Karpas-422 (cell line): ENCODE results near the gene GEMIN2. TPM values are rescaled to one million over a fixed set of nuclear protein-coding genes. Genes with fewer than 3 reads are reported as not detected.

Experiments used
- DNase-seq: peaks from one replicate; pipeline ENCODE4 v3.0.0-alpha.2; 2015
- H2AFZ ChIP-seq: fragments of 200-600 bp; sonication (generic); 2 replicates; pipeline ENCODE4 v1.6.1; 2014; ENCODE audit warnings: antibody characterized with exemption, low read length, mixed read lengths
- H3K27ac ChIP-seq: fragments of 200-600 bp; sonication (generic); 2 replicates; pipeline ENCODE4 v1.5.1; 2014; ENCODE audit warnings: mild to moderate bottlenecking, low read length, moderate library complexity
- H3K27me3 ChIP-seq: fragments of 200-600 bp; sonication (generic); 2 replicates; pipeline ENCODE4 v1.6.1; 2014; ENCODE audit warnings: low read length, mixed read lengths
- H3K36me3 ChIP-seq: fragments of 200-600 bp; sonication (generic); 2 replicates; pipeline ENCODE4 v1.6.1; 2014; ENCODE audit warnings: low read length, mixed read lengths; ENCODE audit not compliant: insufficient read depth
- H3K4me1 ChIP-seq: fragments of 200-600 bp; sonication (generic); 2 replicates; pipeline ENCODE4 v1.6.1; 2014; ENCODE audit warnings: mild to moderate bottlenecking, low read length, mixed read lengths
- H3K4me2 ChIP-seq: fragments of 200-600 bp; sonication (generic); 2 replicates; pipeline ENCODE4 v1.6.1; 2014; ENCODE audit warnings: low read length, low read depth, mild to moderate bottlenecking; ENCODE audit not compliant: poor library complexity, severe bottlenecking
- H3K4me3 ChIP-seq: fragments of 200-600 bp; sonication (generic); 2 replicates; pipeline ENCODE4 v1.5.1; 2014; ENCODE audit warnings: mild to moderate bottlenecking, antibody characterized with exemption, low read length, mixed read lengths
- H3K79me2 ChIP-seq: fragments of 200-600 bp; sonication (generic); 2 replicates; pipeline ENCODE4 v1.6.1; 2014; ENCODE audit warnings: mild to moderate bottlenecking, low read length, mixed read lengths
- H3K9ac ChIP-seq: fragments of 200-600 bp; sonication (generic); 2 replicates; pipeline ENCODE4 v1.6.0; 2014; ENCODE audit warnings: low read length
- H3K9me2 ChIP-seq: fragments of 200-600 bp; sonication (generic), shearing (Covaris generic); replicated peaks from 2 replicates; pipeline ENCODE4 v1.6.0; 2014; ENCODE audit warnings: mild to moderate bottlenecking, low read length, moderate library complexity; ENCODE audit not compliant: insufficient read depth
- H3K9me3 ChIP-seq: fragments of 300-700, 200-600 bp; sonication (generic); 2 replicates; pipeline ENCODE4 v1.6.1; 2014; ENCODE audit warnings: low read length, mixed read lengths
- H4K20me1 ChIP-seq: fragments of 200-600 bp; sonication (generic); 2 replicates; pipeline ENCODE4 v1.6.1; 2014; ENCODE audit warnings: mild to moderate bottlenecking, antibody characterized with exemption, low read length, low read depth; ENCODE audit not compliant: insufficient read depth
- total RNA-seq: library from RNA; depleted of rRNA; stranded (reverse); fragments of >200 nt; shearing (Covaris generic); gene quantifications from 2 replicates; pipeline ENCODE4 v1.2.3, GENCODE V29; 2014; ENCODE audit warnings: low replicate concordance

The GEMIN2 gene
- total RNA-seq, 1 experiment from 2014 or later, result 73.2 TPM

GRCh38 chr14:39176263-39177167 lies 62.4 kb downstream of the GEMIN2 start:
- Histone ChIP-seq H3K4me3 (peak overlapping the region; percentile 76), H3K79me2 (peaks cover 31% of the 10 kb centered on the region), H3K4me1 (peaks cover 34% of the 10 kb centered on the region), H3K9ac (peak overlapping the region; percentile 97), H3K9me2 (no peaks in the 10 kb centered on the region), H2AFZ (no peak overlapping the region), H3K36me3 (peaks cover 55% of the 10 kb centered on the region), H3K4me2 (peak overlapping the region; percentile 93), H3K27ac (peak overlapping the region; percentile 75), H3K9me3 (no peaks in the 10 kb centered on the region), H4K20me1 (peaks cover 29% of the 10 kb centered on the region; the same call in 1 of the 2 replicates), H3K27me3 (no peaks in the 10 kb centered on the region)
- no peak for DNase-seq

GRCh38 chr14:39177168-39177545 lies 63.0 kb downstream of the GEMIN2 start:
- no peak overlapping the region for H3K27ac ChIP-seq
- peaks cover 34% of the 10 kb centered on the region; the same call in 1 of the 2 replicates for H4K20me1 ChIP-seq
- peaks cover 30% of the 10 kb centered on the region for H3K4me1 ChIP-seq
- peaks cover 61% of the 10 kb centered on the region for H3K36me3 ChIP-seq
- no peak overlapping the region for H3K9ac ChIP-seq
- peak overlapping the region; percentile 93 for H3K4me2 ChIP-seq
- H2AFZ ChIP-seq, result no peak overlapping the region
- no peaks in the 10 kb centered on the region for H3K9me3 ChIP-seq
- DNase-seq, result no peak
- peaks cover 31% of the 10 kb centered on the region for H3K79me2 ChIP-seq
- H3K4me3 ChIP-seq, result no peak overlapping the region
- no peaks in the 10 kb centered on the region for H3K9me2 ChIP-seq
- H3K27me3 ChIP-seq, result no peaks in the 10 kb centered on the region

- DNase-seq, result no peak
- H4K20me1 ChIP-seq, result peaks cover 45% of the 10 kb centered on the region; the same call in 1 of the 2 replicates
- no peak overlapping the region for H3K4me2 ChIP-seq
- peaks cover 31% of the 10 kb centered on the region for H3K79me2 ChIP-seq
- H3K9ac ChIP-seq, result no peak overlapping the region
- peaks cover 21% of the 10 kb centered on the region for H3K4me1 ChIP-seq
- H2AFZ ChIP-seq, result no peak overlapping the region
- H3K4me3 ChIP-seq, result no peak overlapping the region
- no peaks in the 10 kb centered on the region for H3K27me3 ChIP-seq
- no peak overlapping the region for H3K27ac ChIP-seq
- peaks cover 80% of the 10 kb centered on the region for H3K36me3 ChIP-seq
- no peaks in the 10 kb centered on the region for H3K9me3 ChIP-seq
- no peaks in the 10 kb centered on the region for H3K9me2 ChIP-seq
Measured at GRCh38 chr14:39179042-39179441, 64.9 kb downstream of the GEMIN2 start.

GRCh38 chr14:39180553-39180952 lies 66.4 kb downstream of the GEMIN2 start:
- no peak overlapping the region for H3K4me2 ChIP-seq
- no peaks in the 10 kb centered on the region for H3K9me2 ChIP-seq
- no peak for DNase-seq
- H3K4me3 ChIP-seq, result no peak overlapping the region
- peaks cover 42% of the 10 kb centered on the region; the same call in 1 of the 2 replicates for H4K20me1 ChIP-seq
- H3K79me2 ChIP-seq, result peaks cover 26% of the 10 kb centered on the region
- no peaks in the 10 kb centered on the region for H3K27me3 ChIP-seq
- H3K9ac ChIP-seq, result no peak overlapping the region
- no peak overlapping the region for H2AFZ ChIP-seq
- no peak overlapping the region for H3K27ac ChIP-seq
- peaks cover 15% of the 10 kb centered on the region for H3K4me1 ChIP-seq
- H3K9me3 ChIP-seq, result no peaks in the 10 kb centered on the region
- H3K36me3 ChIP-seq, result peaks cover 84% of the 10 kb centered on the region

- Histone ChIP-seq H3K9ac (no peak overlapping the region), H3K79me2 (peaks cover 20% of the 10 kb centered on the region), H3K9me2 (no peaks in the 10 kb centered on the region), H3K4me1 (peaks cover 13% of the 10 kb centered on the region), H2AFZ (no peak overlapping the region), H3K9me3 (no peaks in the 10 kb centered on the region), H4K20me1 (peaks cover 36% of the 10 kb centered on the region; the same call in 1 of the 2 replicates), H3K27ac (no peak overlapping the region), H3K4me2 (no peak overlapping the region), H3K27me3 (no peaks in the 10 kb centered on the region), H3K4me3 (no peak overlapping the region), H3K36me3 (peaks cover 80% of the 10 kb centered on the region)
- DNase-seq, result no peak
Measured at GRCh38 chr14:39181026-39181692, 67.0 kb downstream of the GEMIN2 start.

GRCh38 chr14:39181693-39182047 lies 67.5 kb downstream of the GEMIN2 start:
- Histone ChIP-seq H3K9ac (no peak overlapping the region), H4K20me1 (0 out of 2 replicates have a peak, but pooled peaks cover 34% of the 10 kb centered on the region), H3K4me3 (no peak overlapping the region), H3K9me2 (no peaks in the 10 kb centered on the region), H3K27me3 (no peaks in the 10 kb centered on the region), H3K36me3 (peaks cover 75% of the 10 kb centered on the region), H3K4me2 (no peak overlapping the region), H3K79me2 (peaks cover 15% of the 10 kb centered on the region), H3K9me3 (no peaks in the 10 kb centered on the region), H2AFZ (no peak overlapping the region), H3K4me1 (peaks cover 8% of the 10 kb centered on the region), H3K27ac (no peak overlapping the region)
- DNase-seq, result no peak

GRCh38 chr14:39182770-39183684 lies 68.9 kb downstream of the GEMIN2 start:
- Histone ChIP-seq H3K4me2 (no peak overlapping the region), H3K79me2 (peaks cover 1% of the 10 kb centered on the region), H3K27ac (no peak overlapping the region), H3K9me2 (no peaks in the 10 kb centered on the region), H3K9ac (no peak overlapping the region), H3K4me3 (no peak overlapping the region), H3K27me3 (no peaks in the 10 kb centered on the region), H3K36me3 (peaks cover 61% of the 10 kb centered on the region), H2AFZ (no peak overlapping the region), H3K4me1 (no peaks in the 10 kb centered on the region), H4K20me1 (0 out of 2 replicates have a peak, but pooled peaks cover 23% of the 10 kb centered on the region), H3K9me3 (no peaks in the 10 kb centered on the region)
- no peak for DNase-seq
